GM12892 (cell line): ENCODE results near the gene PPP1R11.

Source experiments
- POLR2A ChIP-seq: IDR thresholded peaks from 2 replicates; pipeline ENCODE4 v1.6.1; 2011; ENCODE audit warnings: low read depth, low read length, control low read depth
- POLR2AphosphoS5 ChIP-seq: IDR thresholded peaks from 2 replicates; pipeline ENCODE4 v1.6.1; 2011; ENCODE audit warnings: low read depth, low read length, control low read depth

- no peak for TF ChIP-seq POLR2A
- TF ChIP-seq POLR2AphosphoS5: no peak
Measured at GRCh38 chr6:30093951-30094661, 27.1 kb downstream of the PPP1R11 start.
